WERI-Rb-1 (cell line): ENCODE measurements around the gene CAMKMT.

ENCODE experiments used
- DNase-seq: peaks from one replicate; pipeline ENCODE4 v3.0.0-alpha.2; 2020
- H3K27ac ChIP-seq: fragments of 250-450 bp; sonication (Bioruptor Pico); 2 replicates; pipeline ENCODE4 v1.5.1; 2020; ENCODE audit warnings: mild to moderate bottlenecking, moderate library complexity
- H3K27me3 ChIP-seq: fragments of 250-450 bp; sonication (Bioruptor Pico); 2 replicates; pipeline ENCODE4 v1.5.1; 2021; ENCODE audit warnings: mild to moderate bottlenecking, low read depth, moderate library complexity; ENCODE audit not compliant: insufficient read depth, severe bottlenecking
- H3K36me3 ChIP-seq: fragments of 250-450 bp; sonication (Bioruptor Pico); 2 replicates; pipeline ENCODE4 v1.5.1; 2020; ENCODE audit warnings: mild to moderate bottlenecking, moderate library complexity
- H3K4me3 ChIP-seq: 2 replicates; pipeline ENCODE4 v1.5.1; 2011; ENCODE audit warnings: low read depth, mild to moderate bottlenecking, control low read depth, low read length
- H3K9me3 ChIP-seq: fragments of 250-450 bp; sonication (Bioruptor Pico); 2 replicates; pipeline ENCODE4 v1.5.1; 2021; ENCODE audit warnings: mild to moderate bottlenecking, moderate library complexity; ENCODE audit not compliant: severe bottlenecking
- CTCF ChIP-seq: IDR thresholded peaks from 2 replicates; pipeline ENCODE4 v1.5.1; 2011; ENCODE audit warnings: low read depth, mild to moderate bottlenecking, control low read depth, inconsistent platforms, low read length

CAMKMT gene

GRCh38 chr2:44433895-44434294 is 72.1 kb downstream of the CAMKMT start:
- no peaks in the 10 kb centered on the region for H3K9me3 ChIP-seq
- no peak for DNase-seq
- TF ChIP-seq CTCF = no peak
- no peaks in the 10 kb centered on the region for H3K27me3 ChIP-seq
- no peak overlapping the region for H3K4me3 ChIP-seq
- H3K27ac ChIP-seq = no peak overlapping the region
- no peaks in the 10 kb centered on the region for H3K36me3 ChIP-seq

- Histone ChIP-seq H3K9me3 (no peaks in the 10 kb centered on the region), H3K36me3 (no peaks in the 10 kb centered on the region), H3K27me3 (no peaks in the 10 kb centered on the region), H3K4me3 (no peak overlapping the region), H3K27ac (no peak overlapping the region)
- no peak for TF ChIP-seq CTCF
- DNase-seq = no peak
These were observed 79.5 kb downstream of the CAMKMT start for GRCh38 chr2:44441200-44441599.

GRCh38 chr2:44442019-44442418 is 80.3 kb downstream of the CAMKMT start:
- Histone ChIP-seq H3K36me3 (no peaks in the 10 kb centered on the region), H3K4me3 (no peak overlapping the region), H3K27ac (no peak overlapping the region), H3K27me3 (no peaks in the 10 kb centered on the region), H3K9me3 (no peaks in the 10 kb centered on the region)
- TF ChIP-seq CTCF = no peak
- DNase-seq = no peak

GRCh38 chr2:44443517-44443916 is 81.8 kb downstream of the CAMKMT start:
- Histone ChIP-seq H3K4me3 (no peak overlapping the region), H3K9me3 (no peaks in the 10 kb centered on the region), H3K36me3 (no peaks in the 10 kb centered on the region), H3K27me3 (no peaks in the 10 kb centered on the region), H3K27ac (no peak overlapping the region)
- no peak for DNase-seq
- TF ChIP-seq CTCF = no peak

GRCh38 chr2:44444881-44445280 is 83.1 kb downstream of the CAMKMT start:
- H3K9me3 ChIP-seq = no peaks in the 10 kb centered on the region
- no peaks in the 10 kb centered on the region for H3K27me3 ChIP-seq
- TF ChIP-seq CTCF = no peak
- no peak for DNase-seq
- H3K4me3 ChIP-seq = no peak overlapping the region
- no peaks in the 10 kb centered on the region for H3K36me3 ChIP-seq
- H3K27ac ChIP-seq = no peak overlapping the region

- no peak for TF ChIP-seq CTCF
- H3K27me3 ChIP-seq = no peaks in the 10 kb centered on the region
- no peaks in the 10 kb centered on the region for H3K9me3 ChIP-seq
- H3K4me3 ChIP-seq = no peak overlapping the region
- H3K36me3 ChIP-seq = no peaks in the 10 kb centered on the region
- no peak overlapping the region for H3K27ac ChIP-seq
- no peak for DNase-seq
These were observed 87.2 kb downstream of the CAMKMT start for GRCh38 chr2:44448860-44449527.
